ENCODE results near the gene IL1A. TPM values are rescaled to one million over a fixed set of nuclear protein-coding genes. Genes with fewer than 3 reads are reported as not detected.

Gene IL1A
- total RNA-seq, 4 donors from 2014 or later, result 0.40 TPM; not detected in 3

- peaks cover 7 to 8% of the 10 kb centered on the region in 2 donors for H3K4me1 ChIP-seq
- no peaks in the 10 kb centered on the region for H3K9me3 ChIP-seq
- no peak for TF ChIP-seq CTCF (IDR thresholded peaks at IDR 0.05)
- no peak for TF ChIP-seq POLR2A (IDR thresholded peaks at IDR 0.05)
- H3K4me3 ChIP-seq (replicated peaks in 1 of 3), result no peak overlapping the region
- peak in 1 of 2 donors; percentile 3 for DNase-seq
- 85% methylated on average over 15 of the region's 15 CpGs for WGBS, 2 donors
- intact Hi-C loops (cut with DNase I), result no loop called here
- no peaks in the 10 kb centered on the region for H3K36me3 ChIP-seq
- no peak overlapping the region for H3K27ac ChIP-seq
- no peaks in the 10 kb centered on the region for H3K27me3 ChIP-seq
These were observed 47.9 kb upstream of the IL1A start for GRCh38 chr2:112831946-112832840.

- peaks cover 7 to 8% of the 10 kb centered on the region in 2 donors for H3K4me1 ChIP-seq
- no peak overlapping the region for H3K27ac ChIP-seq
- peak; percentile 26 to 46 for DNase-seq
- no peaks in the 10 kb centered on the region for H3K9me3 ChIP-seq
- H3K4me3 ChIP-seq (replicated peaks in 1 of 3), result no peak overlapping the region
- no peaks in the 10 kb centered on the region for H3K36me3 ChIP-seq
- no peaks in the 10 kb centered on the region for H3K27me3 ChIP-seq
- WGBS, 2 donors, result 40 to 49% methylated on average over 2 of the region's 2 CpGs
- intact Hi-C loops (cut with DNase I), result no loop called here
- TF ChIP-seq POLR2A (IDR thresholded peaks at IDR 0.05) (no peak), CTCF (IDR thresholded peaks at IDR 0.05) (no peak)
These were observed 47.2 kb upstream of the IL1A start for GRCh38 chr2:112831513-112831845.

- WGBS, 2 donors, result 73 to 78% methylated on average over 5 of the region's 5 CpGs
- no peaks in the 10 kb centered on the region for H3K9me3 ChIP-seq
- no peaks in the 10 kb centered on the region for H3K27me3 ChIP-seq
- peaks cover 7 to 8% of the 10 kb centered on the region in 2 donors for H3K4me1 ChIP-seq
- H3K36me3 ChIP-seq, result no peaks in the 10 kb centered on the region
- no peak for DNase-seq
- H3K4me3 ChIP-seq (replicated peaks in 1 of 3), result no peak overlapping the region
- H3K27ac ChIP-seq, result no peak overlapping the region
- intact Hi-C loops (cut with DNase I), result no loop called here
- TF ChIP-seq POLR2A (IDR thresholded peaks at IDR 0.05) (no peak), CTCF (IDR thresholded peaks at IDR 0.05) (no peak)
These were observed 46.6 kb upstream of the IL1A start for GRCh38 chr2:112830682-112831512.

- Histone ChIP-seq H3K36me3 (no peaks in the 10 kb centered on the region), H3K27ac (no peak overlapping the region), H3K27me3 (no peaks in the 10 kb centered on the region), H3K9me3 (no peaks in the 10 kb centered on the region), H3K4me3 (replicated peaks in 1 of 3) (no peak overlapping the region), H3K4me1 (peaks cover 7 to 8% of the 10 kb centered on the region in 2 donors)
- no peak for DNase-seq
- no peak for TF ChIP-seq CTCF (IDR thresholded peaks at IDR 0.05)
- no peak for TF ChIP-seq POLR2A (IDR thresholded peaks at IDR 0.05)
- intact Hi-C loops (cut with DNase I), result no loop called here
- WGBS, 2 donors, result 95 to 96% methylated on average over 10 of the region's 10 CpGs
These were observed 45.8 kb upstream of the IL1A start for GRCh38 chr2:112829961-112830681.
